Urothelium cell line (cell line): ENCODE measurements around the gene KCTD8.
A peak's percentile ranks its signal among the peaks of the same experiment; 100 is the strongest.
"Not testable (repeated sequence)": the region's sequence is repeated elsewhere in the genome, so short reads cannot be mapped to it uniquely, and the experiment has no call there.

ENCODE experiments used
- DNase-seq: peaks from one replicate; pipeline ENCODE4 v3.0.0; 2011; ENCODE audit warnings: low spot score, mixed read lengths
- FAIRE-seq: peaks from 2 replicates; lab custom pipeline; 2011; peaks lifted over from hg19 to GRCh38; lab: Jason Lieb, UNC

The KCTD8 gene

DNA sequence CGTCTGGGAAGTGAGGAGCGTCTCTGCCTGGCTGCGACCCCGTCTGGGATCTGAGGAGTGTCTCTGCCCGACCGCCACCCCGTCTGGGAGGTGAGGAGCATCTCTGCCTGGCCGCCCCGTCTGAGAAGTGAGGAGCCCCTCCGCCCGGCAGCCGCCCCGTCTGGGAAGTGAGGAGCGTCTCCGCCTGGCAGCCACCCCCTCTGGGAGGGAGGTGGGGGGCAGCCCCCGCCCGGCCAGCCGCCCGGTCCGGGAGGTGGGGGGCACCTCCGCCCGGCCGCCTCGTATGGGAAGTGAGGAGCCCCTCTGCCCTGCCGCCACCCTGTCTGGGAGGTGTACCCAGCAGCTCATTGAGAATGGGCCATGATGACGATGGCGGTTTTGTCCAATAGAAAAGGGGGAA lies 280.8 kb downstream of the KCTD8 start:
- FAIRE-seq, DNase-seq: not testable (repeated sequence)

DNA sequence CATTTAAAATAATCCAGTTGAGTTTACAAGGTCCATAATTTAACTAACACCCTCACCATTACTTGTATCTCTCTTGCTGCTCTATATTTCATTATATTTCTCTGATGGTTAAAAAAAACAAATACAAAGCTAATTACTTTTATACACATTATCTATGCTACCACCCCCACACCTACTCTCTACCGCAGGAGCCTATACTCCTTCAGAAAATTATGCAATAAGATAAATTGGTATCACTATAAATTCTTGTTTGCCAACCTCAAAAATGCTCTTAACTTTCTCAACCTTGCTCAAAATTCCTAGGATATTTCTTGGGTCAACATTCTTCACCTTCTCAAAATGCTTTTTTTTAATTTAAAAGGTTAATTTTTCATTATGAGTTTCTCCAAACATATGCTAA lies 282.7 kb downstream of the KCTD8 start:
- DNase-seq = no peak
- no peak for FAIRE-seq

DNA sequence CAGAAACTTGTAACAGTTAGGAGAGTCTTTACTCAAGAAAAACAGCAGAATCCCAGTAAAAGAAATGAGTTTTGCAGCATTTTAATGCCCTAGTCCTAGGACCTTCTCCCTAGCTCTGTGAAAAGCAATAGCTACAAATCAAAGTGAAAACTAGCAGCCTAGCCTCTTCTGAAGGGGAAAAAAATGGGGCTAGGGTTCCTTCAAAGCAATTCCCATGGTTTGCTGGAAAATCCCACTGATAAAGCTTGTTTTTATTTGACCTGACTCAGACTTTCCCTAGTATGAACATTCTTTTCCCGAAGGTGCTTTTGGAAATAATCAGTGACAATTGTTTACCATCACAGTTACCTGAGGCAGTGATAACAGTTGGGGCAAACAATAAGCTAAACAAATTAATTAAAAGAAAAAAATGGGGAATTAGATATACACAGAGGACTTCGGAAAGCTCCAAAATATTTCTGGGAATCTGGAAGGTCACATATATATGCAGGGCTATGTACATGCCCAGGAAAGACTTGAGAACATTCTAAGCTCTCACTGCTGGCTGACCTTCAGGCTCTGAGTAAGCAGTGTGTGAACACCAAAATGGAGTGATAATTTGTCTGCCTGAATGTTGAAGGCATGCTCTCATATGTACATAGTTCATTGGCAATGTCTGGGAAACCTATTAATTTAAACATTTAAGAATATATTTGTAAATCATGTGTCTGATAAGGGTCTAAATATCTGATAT lies 285.9 kb downstream of the KCTD8 start:
- no peak for FAIRE-seq

DNA sequence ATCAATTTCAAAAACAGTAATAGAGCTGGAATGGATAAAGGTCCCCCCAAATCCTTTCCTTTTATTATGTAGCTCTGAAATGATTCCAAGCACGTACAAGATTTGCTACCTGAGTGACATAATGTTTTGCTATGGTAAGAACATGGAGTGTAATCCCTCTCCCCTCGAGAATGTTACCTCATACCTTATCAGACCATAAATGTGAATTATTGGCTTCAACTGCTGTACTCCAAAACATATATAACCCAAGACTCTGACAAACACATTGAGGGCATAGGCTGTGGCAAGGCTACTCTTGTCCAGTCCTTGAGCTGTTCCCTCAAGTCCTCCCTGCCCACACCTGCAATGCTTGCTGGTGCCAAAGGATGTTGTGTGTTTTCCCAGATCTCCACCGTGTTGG lies 286.9 kb downstream of the KCTD8 start:
- no peak for DNase-seq
- no peak for FAIRE-seq

More for the DNA sequence above, 285.9 kb downstream of the KCTD8 start:
- DNase-seq = no peak

DNA sequence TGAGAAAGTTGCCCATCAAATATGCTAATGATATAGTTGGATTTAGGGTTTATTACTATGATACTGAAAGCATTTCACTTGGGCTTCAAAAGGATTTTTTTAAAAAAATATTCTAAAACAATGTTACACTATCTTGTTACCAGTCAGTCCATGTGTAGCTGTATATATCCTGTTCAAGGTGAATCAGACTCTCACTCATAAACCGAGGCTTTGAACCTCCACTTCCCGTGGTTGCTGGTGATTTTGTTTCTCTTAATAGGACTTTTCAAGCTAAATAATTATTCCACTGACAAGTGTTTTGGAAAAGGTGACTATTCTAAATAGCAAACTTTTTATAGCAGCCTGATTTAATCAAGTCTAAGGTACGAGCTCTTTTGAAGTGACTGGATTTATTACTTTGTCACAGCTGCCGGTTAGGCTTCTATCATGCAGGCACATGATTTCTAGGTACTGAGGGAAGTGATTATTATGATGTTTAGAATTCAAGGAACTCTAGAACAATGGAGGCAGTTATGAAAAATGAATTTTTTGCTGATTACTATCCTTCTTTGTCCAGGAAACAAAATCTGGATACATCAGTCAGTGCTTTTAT lies 287.7 kb downstream of the KCTD8 start:
- no peak for FAIRE-seq

DNA sequence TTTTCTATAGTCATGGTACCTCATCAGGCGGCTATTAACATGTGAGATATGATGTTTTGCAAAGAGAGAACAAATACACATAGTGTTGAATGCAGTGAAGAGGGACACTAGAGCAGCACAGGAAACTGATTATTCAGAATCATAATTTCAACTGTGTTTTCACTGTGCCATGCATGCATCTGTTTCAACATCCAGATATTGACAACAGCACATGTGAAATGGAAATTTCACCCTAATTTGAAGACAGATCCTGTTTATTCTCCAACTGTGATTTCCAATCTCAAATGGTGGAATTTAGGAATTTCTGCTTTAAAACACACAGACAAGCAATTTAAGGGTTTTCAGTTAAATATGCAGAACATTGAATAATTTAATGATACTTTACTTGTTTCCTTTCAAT lies 288.6 kb downstream of the KCTD8 start:
- FAIRE-seq = no peak
- no peak for DNase-seq

More for the DNA sequence above, 287.7 kb downstream of the KCTD8 start:
- no peak for DNase-seq

DNA sequence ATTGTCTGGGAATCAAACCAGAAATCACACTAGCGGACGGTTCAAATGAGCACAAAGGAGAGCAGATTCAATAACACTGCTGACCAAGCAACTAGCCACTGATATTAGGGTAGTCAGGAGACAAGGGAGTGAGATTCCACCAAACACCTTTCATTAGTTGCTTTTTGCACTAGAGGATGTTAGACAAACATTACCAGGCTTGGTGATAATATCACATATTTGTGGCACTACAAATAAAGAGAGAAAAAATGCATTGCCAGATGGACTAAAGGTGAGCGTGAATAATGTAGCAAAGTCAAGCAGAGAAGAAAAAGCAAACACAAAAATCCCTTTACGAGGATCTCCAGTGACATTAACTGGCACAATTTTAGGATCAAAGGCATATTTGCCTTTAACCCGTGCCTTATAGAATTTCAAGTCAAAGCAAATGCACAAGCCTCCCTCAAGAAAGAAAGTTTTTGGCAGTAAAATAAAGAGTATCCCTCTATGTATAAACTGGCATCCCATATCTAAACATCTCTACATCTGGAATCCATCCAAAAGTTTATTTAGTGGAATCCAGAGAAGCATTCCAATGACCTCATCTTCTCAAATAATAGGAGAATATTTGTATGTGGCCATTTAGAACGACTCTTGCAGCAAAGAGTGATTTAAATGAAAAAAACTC lies 290.9 kb downstream of the KCTD8 start:
- peak; percentile 44 for FAIRE-seq
- DNase-seq = peak; percentile 44

DNA sequence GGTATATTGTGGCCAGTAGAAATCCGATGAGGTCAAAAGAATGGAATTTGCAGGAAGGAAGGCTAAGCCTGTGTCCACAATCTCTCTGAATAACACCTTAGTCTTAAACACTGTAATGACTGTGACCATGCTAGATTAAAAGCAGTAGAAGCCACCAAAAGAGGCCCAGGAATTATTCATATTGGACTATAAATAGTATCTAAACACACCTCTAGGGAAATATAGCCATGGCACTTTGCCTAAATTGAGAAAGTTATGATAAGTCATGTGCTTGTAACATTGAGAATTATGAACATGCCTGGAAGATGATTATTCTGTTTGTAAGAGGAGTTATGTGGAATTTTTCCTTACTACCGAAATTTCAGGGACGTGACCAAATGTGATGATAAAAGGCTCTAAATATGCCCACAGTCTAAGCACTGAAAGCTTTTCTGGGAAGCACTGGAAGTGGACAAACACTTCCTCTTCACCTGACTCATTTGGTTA lies 298.5 kb downstream of the KCTD8 start:
- no peak for FAIRE-seq

DNA sequence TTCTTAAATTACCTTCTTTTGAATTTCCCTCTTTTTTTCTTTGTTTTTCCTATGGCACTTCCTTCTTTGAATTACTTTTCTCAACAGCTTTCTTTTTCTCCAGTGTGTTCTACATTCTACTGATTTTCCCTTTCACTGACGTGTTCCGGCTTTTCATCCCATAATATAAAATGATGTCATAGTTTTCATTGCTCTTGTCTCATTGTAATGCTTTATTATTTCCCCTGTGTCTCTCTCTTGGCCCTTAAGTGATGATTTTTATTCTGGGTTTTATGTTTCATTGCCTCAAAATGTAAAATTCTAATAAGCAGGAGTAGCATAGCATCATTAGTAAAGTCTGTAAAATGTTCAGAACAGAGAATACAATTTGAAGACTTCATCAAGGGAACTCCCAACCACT lies 299.3 kb downstream of the KCTD8 start:
- FAIRE-seq = no peak

More for the DNA sequence above, 298.5 kb downstream of the KCTD8 start:
- DNase-seq = peak; percentile 46

DNA sequence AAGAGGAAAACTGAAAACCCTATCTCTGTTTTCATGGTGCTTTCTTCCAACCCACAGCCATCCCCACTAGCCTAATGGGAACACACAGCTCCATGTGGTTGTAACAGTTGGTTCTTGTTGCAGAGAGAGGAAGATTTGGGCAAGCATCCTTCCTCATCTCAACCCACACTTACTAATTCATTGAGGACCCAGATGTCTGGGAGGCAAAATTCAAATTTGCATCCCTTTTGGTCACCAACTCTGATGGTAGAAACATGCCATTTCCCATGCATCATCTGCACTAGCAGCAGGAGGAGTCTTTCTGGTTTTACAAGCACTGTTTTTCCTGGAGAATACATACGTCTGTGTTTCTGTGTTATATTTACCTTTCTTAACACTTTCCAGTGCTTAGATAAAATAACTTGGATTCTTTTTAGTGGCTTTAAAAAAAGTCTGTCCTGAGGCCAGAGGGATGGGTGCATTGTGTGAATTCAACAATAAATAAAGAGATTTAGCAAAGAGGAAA lies 301.0 kb downstream of the KCTD8 start:
- no peak for FAIRE-seq
- no peak for DNase-seq

More for the DNA sequence above, 299.3 kb downstream of the KCTD8 start:
- no peak for DNase-seq

DNA sequence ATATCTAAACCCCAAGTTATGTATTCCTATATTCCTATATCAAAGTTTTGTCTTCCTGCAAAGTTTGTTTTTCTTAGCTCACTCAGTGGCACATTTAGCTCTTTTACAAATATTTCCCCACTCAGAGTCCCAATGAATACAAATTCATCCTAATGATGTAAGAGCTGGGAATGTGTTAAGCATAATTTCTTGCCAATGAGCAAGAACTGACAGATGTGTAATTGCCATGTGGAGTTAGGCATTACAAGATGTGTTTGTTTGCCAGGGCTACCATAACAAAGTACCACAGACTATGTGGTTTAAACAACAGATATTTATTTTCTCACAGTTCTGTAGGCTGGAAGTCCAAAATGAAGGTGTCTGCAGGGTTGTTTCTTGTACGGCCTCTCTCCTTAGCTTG lies 302.1 kb downstream of the KCTD8 start:
- FAIRE-seq = no peak
- DNase-seq = no peak

DNA sequence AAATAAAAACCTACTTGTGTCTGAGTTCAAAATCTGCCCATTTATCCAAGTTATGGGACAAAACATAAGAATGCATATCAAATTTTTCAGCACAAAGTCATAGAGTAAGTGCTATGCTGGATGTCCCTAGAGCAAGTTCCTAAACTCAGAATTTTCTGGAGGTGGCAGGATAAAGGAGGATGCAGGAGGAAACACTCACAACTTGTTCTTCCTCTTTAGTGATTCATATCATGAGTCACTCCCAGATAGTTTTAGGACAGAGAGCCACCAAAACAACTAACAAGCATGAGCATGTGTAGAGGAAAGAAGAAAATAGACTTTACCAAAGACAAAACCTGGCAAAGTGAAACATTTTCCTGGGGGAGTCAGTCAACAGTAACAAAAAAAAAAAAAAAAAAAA lies 302.7 kb downstream of the KCTD8 start:
- no peak for FAIRE-seq
- peak; percentile 50 for DNase-seq

DNA sequence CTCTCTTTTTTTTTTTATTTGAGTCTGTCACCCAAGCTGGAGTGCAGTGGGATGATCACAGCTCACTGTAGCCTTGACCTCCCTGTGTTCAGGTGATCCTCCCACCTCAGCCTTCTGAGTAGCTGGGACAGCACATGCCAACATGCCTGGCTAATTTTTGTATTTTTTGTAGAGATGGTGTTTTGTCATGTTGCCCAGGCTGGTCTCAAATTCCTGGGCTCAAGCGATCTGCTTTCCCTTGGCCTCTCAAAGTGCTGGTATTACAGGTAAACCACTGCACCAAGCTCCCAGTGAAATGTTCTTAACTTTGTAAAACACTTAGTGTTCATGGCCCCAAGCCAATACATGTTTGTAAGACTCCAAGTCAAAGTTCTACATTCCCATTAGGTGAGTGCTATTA lies 316.1 kb downstream of the KCTD8 start:
- FAIRE-seq (no peak), DNase-seq (no peak)
